ENCODE measurements around the gene PREX1.

- TF ChIP-seq POLR2AphosphoS5 (IDR thresholded peaks at IDR 0.05; ENCODE audit: insufficient read depth, low read depth, low read length) (no peak), EZH2 (IDR thresholded peaks at IDR 0.05; ENCODE audit: borderline replicate concordance, low read depth, low read length, severe bottlenecking) (no peak), CTCF (IDR thresholded peaks at IDR 0.05; ENCODE audit: extremely low read depth in 1 of 2, insufficient read depth in 1 of 2, low read depth in 1 of 2, low read length in 2 of 2) (no peak), POLR2A (IDR thresholded peaks at IDR 0.05; ENCODE audit: low read depth, low read length) (no peak)
Observed at GRCh38 chr20:48862279-48862678, 34.5 kb upstream of the PREX1 start.
